Measurements from ENCODE around the gene C17orf113.
"Not testable (repeated sequence)": the region's sequence is repeated elsewhere in the genome, so short reads cannot be mapped to it uniquely, and the experiment has no call there.

C17orf113 gene

DNA sequence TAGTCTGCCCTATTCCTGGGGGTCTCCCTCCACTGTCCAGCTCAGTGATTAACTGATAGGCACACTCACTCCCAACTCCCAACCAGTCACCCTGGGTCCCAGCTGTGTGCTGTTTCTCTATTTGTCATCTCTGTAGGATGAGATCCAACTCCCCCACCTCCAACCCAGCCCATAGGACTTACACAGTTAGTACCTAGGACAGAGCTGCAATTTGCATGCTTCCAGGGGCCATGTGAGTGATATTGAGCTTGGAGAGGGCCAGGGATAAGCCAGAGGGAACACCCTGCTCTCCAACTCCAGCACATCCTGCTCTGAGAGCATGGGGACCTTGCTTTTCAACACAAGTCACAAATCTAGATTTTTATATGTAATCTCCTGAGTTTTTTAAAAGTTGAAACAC, 8.8 kb downstream of the C17orf113 start:
- DNase-seq: no peak

DNA sequence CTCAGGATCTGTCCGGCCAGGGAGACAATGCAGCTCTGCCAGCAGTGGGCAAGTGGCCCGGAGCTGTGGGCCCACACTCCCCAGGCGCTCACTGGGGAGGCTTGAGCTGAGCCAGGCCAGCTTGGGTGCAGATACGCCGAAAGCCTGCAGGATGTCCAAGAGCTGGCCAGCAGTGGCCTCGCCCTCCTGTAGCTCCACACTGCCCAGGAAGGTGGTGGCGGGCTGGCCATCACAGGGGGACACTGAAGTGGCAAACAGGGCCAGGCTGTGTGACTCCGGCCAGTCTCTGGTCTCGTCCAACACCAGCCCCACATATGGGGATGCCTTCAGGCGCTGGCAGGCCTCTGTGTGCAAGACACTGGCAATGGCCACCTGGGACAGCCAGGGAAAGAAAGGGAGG, 9.6 kb downstream of the C17orf113 start:
- no peak for DNase-seq

DNA sequence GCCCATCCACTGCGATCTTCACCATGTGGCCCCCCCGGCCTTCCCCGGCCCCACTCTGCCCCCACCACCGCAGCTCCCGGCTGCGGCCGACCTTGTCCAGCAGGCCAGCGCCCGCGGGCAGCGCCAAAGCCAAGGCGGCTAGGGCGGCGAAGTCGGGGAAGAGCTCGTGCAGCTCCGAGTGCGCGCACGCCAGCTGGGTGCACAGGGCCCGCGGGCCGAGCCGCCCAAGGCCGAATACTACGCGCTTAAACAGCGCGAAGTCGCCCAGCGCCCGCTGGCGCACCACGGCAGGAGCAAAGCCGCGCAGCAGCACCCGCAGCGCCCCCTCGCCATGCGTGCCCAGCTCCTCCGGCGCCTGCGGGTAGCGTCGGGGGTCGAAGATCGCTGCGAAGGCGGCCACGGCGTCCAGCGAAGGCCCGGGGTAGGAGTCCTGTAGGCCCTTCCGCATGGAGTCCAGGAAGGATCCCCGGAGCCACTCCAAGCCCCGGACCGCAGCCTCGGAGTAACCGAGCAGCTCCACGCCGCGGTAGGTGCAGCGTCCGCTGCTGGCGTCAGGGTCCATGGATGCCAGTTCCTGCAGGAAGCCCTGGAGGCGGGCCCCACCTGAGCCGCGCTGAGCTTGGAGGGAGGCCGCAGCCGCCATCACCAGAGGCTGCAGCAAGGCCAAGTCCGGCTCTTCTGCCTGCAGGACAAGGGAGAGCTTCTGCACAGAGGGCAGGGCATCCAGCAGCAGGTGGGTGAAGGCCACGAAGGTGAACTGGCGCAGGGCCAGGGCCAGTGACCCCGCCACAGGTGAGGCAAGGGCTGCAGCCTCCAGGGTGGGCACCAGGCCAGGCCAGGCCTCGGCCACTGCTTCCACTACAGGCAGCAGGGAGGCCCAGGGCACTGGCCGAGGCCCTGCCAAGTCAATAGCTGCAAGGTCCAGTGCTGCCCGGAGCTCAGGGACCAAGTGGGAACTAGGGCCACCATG, 10.3 kb downstream of the C17orf113 start:
- no peak for DNase-seq

DNA sequence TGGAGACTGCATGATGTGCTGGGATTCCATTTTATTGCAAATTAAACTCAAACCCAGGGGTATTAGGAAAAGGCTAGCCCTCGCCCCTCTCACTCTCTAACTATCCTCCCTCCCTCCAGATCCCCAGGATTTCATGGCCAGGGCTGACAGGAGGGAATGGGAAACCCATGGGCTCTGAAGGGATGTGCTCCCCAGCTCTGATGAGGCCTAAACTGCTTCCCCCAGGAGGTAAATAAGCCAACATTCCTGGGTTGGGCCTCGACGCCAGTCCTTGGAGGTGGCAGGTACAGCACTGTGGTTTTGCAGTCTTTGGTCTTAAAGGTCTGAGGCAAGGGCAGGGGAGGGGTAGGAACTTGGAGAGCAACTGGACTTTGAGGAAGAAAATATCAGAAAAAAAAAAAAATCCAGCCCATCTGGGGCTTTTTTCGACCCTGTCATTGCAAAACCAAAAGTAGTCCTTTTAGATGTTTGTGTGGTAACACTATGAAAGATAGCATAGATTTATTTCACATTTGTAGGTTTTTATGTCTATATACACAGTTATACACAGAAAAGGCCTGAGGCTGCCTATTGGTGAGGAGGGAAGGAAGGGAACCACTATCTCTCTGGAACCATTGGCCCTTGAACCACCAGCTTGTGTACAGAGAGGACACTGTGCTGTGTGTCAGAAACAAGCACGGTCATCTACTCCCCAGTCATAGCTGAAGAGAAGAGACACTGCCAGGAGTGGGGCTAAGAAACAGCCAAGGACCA, 12.0 kb downstream of the C17orf113 start:
- DNase-seq: no peak

DNA sequence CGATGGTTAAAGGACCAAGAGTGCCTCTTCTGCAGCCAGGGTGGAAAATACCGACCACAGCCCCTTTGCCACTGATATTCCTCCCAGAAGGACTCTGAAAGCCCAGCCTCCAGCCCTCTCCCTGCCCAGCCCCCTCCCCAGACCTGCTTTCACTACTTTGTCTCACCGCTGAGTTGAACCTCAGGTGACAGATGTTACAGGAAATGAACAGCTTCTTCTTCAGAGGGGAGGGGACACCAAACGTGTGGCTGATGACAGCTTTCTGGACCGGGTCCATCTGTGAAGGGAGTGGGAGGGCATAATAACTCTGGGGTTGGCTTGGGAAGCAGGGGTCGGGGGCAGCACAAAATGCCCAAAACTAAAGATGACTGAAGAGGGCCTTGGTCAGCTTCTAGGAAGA, 16.3 kb downstream of the C17orf113 start:
- no peak for DNase-seq

DNA sequence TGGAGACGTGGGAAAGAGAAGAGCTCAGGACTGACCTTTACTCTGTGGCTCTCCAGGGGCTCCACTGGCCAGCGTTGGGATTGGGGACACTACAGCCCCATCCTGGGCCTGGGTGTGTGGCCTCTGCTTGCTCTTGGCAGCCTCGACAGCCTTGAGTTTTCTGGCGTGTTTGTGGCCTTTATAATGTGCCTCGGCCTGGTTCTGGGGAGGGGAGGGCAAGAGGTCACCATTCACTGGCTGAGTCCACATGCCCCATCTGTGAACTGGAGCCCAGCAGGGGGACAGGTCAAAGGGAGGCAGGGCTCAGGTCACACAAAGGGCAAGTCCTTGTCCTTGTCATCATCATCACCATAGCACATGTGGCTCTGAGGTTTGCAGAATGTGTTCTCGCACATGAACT, 18.8 kb downstream of the C17orf113 start:
- DNase-seq: no peak

DNA sequence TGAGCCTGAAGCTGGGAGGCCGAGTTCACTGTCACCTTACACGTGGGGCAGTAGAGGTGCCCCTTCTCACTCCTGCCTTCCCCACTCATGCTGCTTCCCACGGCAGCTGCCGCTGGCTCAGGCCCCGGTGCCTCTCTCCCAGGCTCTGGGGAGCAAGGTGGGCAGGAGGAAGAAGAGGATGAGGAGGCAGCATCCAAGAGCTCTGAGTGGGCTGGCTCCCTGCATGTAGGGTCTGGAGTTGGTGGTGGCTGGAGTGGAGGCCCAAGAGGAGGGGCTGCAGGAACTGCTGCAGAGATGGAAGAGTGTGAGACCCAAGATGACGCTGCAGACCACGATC, 21.6 kb downstream of the C17orf113 start:
- no peak for DNase-seq

DNA sequence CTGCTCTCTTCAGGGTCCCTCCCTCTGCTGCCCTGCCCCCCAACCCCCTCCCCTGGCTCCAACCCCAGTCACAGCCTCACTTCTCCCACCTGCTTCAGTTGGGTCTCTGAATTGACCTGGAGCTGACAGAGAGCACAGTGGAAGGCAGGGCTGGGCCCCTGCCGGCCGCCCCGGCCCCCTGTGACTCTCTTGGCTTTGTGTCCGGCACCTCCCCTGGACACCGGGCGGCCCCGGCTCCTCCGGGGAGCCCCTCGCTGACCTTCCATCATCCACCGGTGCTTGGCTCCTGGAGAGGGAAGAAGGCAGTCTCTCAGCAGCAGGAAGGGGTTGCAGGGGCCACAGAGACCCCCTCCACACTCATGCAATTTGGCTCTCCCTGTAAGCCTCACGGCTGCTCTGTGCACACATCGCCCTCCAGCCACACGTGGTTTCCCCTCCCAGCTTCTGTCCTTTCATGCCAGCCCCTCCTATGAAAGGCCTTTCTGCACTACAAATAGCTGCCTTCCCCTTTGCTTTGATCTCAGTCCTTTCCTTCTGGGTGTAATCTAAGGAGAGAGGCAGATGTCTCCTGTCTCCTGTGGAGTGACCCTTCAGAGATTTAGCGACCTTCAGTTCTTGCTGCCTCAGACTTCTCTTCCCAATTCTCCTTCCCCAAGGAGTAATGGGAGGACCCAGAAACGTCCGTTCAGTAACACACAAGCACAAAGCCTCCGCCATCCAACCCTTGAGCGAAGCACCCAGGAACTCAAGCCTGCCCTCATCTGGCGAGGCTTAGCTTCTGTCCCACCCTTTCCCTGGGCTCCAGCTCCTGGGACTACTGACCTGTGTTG, 22.2 kb downstream of the C17orf113 start:
- DNase-seq: no peak

DNA sequence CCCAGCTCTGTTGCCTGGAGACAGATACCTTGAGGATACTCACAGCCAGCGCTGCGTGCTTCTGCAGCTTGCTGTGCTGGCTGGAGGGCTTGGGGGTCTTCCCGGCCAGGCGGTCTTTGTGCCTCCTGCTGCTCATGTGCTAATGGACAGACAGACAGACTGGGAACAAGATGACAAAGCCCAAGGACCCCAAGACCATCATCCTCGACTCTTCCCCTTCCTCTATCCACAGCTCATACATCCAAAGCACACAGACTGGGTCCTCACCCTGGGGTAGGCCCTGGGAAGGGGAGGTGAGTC, 22.9 kb downstream of the C17orf113 start:
- DNase-seq: no peak

DNA sequence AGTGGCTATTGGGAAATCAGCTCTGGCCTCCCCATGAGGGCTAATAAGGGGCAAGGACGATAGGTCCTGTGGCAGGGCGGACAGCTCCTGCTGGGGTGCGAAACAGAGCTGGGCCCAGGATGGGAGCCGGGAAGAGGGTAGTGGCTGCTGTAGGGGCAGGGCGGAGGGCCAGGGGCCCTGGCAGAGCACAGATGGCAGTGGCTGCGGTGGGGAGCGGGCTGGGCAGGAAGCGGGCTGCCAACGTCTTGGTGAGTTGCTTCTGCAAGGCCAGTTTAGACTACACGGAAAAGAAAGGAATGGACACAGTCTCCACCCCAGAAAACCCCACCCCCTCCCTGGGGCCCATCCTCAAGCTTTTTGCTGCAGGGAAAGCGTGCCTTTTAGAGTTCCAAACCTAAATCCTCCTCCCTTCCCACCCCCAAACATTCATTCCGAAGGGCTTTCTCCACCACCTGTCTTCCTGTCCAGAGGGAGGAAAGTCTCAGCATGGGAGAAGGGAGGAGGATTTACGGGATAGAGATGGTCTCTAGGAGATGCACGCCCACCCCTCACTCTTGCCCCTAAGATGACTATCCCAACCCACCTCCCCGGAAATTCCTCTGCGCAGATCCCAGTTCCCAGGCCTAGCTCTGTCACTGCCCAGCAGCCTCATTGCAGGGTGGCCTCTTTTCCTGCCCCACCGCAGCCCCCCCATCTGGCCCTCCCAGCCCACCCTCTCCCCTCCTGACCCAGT, 23.4 kb downstream of the C17orf113 start:
- no peak for DNase-seq

DNA sequence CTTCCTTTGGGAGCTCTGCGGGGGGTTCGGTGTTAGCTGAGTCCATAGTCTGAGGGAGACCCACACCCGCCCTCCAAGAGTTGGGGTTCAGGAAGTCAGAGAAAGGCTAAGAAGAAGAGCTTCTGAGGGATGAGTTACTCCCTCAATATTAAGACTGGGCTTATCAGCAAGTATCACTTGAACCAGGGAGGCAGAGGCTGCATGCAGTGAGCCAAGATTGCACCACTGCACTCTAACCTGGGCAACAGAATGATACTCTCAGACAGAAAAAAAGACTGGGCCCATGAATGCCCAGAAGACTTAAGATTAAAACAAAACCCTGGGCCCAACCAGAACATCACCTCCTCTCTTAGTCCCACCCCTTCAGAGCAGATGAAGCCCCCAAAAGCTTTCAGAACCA, 24.5 kb downstream of the C17orf113 start:
- no peak for DNase-seq

DNA sequence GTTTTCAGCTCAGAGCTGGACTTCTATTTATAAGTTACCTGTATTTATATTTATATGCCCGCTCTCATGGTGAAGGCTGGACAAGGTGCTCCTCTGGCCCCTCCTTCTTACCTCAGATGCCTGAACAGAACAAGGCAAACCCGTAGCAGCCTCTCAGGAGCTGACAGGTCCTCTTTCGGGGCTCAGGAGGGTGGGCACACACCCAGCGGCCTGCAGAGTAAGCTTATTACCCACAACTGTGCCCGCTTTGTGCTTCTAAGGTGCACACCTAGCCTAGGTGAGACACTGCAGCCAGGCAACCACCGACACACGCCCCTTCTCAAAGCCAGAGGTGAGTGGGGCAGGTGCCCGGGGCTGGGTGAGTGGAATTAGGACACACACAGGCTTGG, 25.2 kb downstream of the C17orf113 start:
- no peak for DNase-seq

DNA sequence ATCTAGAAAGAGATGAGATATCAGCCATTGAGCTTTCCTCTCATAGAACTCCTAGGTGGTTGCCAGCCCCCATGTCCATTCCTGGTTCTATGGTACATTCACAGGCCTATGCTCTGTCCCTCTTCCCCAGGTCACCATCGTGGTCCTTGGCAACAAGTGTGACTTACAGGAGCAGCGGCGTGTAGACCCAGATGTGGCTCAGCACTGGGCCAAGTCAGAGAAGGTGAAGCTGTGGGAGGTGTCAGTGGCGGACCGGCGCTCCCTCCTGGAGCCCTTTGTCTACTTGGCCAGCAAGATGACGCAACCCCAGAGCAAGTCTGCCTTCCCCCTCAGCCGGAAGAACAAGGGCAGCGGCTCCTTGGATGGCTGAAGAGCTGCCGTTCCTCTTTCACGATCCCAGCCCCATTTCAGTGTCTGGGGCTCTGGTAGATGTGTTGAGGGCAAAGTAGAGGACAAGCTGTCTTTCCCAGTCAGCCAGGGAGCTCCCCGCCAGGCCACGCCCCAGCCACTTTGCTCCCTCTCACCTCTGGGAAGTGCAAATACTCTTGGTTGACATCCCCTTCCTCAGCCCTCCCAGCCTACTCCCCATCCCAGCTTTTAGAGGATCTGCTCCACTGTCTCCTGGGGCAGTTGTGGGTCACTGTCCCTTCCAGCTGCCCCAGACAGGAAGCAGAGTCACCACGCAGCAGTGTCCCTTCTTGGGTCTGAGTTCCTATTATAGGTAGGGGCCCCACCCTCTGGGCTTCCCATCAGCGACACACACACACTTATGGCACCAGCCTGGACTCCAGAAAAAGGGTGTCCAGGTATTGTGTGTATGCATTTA, 26.7 kb downstream of the C17orf113 start:
- DNase-seq: no peak

DNA sequence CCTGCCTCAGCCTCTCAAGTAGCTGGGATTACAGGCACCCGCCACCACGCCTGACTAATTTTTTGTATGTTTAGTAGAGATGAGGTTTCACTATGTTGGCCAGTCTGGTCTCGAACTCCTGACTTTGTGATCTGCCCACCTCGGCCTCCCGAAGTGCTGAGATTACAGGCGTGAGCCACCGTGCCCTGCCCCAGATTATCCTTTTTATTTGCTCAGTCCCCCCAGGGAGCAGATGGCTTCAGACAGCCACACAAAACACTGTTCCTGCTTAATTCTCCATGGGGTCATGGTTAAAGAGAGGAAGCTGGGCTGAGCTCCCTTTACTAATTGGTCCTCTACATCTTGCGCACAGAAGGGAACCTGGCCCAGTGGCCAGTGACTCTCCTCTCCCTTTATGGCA, 29.6 kb downstream of the C17orf113 start:
- not testable (repeated sequence) for DNase-seq

DNA sequence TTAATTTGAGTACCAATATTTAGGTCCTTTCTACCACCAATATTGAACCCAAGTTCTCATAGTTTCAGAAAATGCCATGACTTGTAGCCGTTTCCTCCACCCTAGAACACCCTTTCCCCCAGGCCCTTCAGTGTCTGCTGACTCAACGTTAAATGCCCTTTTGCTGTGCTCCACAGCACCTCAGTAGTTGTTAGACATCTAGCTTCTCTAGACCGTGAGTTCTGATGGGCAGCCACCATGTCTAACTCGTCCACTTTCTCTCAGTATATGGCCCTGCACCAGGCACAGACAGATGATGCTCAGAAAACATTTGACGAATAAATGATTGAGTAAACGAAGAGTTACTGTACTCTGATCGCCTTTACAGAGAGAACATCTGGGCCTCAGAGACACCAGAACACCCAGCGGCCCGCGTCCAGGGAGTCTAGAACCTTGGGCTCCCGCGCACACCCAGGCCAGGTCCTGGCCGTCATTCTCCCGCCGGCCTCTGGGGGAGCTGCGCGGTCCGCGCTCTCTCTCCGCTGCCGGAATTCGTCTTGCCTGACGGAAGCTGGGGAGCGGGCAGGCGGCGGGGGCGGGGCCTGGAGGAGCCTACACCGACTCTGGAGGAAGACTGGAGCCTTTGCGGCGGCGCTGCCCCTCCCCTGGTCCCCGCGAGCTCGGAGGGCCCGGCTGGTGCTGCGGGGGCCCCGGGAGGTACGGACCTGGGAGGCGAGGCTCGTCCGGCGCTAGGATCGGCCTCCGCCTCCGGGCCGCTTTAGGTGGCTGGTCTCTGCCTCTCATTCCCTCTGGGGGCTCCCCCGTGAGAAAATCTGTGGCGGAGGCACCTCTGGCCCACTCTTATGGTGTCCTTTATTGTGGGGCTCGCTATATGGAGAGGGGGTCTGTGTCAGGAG, 30.6 kb downstream of the C17orf113 start, which contains the start of gene NKIRAS2:
TSS of gene NKIRAS2 (plus strand) at position 582 of the 896 bp plus-strand sequence. CDS start 1,488 bp downstream, outside the sequence.
- DNase-seq: peak; percentile 75

DNA sequence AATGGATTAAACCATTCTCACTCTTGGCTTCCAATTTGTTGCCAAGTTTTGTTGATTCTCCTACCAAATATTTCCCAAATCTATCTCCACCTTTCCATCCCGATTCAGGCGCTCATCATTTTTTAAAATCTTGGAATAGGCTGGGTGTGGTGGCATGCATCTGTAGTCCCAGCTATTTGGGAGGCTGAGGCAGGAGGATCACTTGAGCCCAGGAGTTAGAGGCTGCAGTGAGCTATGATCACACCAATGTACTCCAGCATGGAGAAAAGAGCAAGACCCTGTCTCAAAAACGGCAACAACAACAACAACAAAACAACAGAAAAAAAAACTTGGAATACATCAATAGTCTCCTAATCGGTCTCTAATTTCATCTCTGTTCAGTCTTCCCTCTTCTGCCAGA, 31.4 kb downstream of the C17orf113 start:
- no peak for DNase-seq

DNA sequence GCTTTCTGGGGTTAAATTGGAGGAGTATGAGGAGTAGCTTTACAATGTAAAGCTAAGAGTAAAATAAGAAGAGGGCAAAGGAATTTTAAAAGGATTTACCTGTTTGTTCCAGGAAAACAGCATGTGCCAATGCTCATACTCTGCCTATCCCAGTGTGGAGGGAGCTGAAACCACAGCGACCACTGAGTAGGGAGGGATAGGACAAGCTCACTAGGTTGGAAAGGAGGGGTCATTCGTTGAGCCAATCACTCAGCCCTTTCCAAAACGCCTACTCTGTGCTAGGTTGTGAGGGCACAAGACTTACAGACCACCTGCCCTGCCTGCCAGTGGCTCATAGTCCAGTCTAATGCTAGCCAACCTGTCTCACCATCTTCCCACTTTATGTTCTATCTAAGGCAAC, 32.1 kb downstream of the C17orf113 start:
- no peak for DNase-seq

DNA sequence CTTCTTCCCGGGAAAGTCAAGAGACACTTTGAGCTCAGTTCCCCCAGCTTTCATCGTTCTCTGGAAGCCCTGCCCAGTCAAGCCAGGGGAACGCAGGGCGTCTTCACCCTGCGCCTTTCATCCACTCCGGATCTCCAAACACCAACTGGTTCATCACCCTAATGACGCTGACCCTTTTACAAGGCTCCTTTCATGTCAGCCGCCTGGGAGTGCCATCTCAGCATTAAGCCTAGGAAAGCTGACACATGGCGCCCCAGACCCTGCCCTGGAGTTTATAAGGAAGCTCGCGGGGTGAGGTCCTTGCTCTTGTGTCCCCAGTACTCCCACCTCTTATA, 32.6 kb downstream of the C17orf113 start:
- DNase-seq: no peak

DNA sequence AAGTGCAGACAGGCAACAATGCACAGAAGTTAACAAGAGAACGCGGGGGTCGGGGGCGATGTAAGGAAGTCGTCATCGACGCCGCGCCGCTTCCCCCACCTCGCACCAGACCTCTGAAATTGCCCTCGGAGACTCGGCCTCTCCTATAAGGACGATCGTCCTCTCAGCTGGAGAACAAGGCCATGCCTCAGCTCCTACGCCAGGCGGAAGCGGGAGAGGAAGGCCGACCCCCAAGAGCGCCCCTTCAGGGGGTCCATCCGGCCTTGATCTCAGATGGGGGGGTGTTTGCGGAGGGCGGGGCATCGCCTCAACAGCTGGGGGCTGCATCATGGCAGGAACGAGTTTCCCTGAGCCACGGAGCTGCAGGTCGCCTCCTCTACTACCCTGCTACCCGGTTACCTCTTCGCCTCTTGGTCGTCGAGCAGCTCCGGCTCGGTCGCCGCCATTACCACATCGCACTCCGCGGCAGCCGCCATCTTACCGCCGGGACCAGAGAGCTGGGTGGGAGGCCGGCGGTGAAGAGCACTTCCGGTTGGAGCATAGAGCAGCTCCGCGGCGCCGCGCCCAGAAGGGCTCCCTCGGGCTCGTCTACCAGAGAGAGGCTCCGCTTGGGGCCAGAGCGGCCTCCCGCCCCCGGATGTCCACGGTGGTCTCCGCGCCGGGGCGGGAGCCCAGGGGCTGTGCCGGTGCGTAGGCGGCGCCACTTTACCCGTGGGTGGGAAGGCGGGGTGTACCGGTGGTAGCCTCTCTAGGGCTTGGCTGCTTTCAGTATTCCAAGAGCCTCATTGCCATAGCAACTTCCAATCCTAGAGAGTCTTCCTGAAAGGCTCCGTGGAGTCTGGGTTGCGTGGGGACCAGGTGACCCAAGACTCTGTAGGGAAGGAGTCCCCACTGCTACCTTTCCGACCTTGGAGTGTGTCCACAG, 33.2 kb downstream of the C17orf113 start, which contains the start of gene DNAJC7:
TSS of gene DNAJC7 (minus strand) at position 499 of the 925 bp plus-strand sequence. CDS start at position 476, 23 bp downstream.
- DNase-seq: peak; percentile 93
